LNCAP (cell line): ENCODE results near the gene TINAGL1.

ENCODE experiments used
- CTCF ChIP-seq: fragments of 450-650 bp; IDR thresholded peaks from 2 replicates; pipeline ENCODE4 v1.5.1; 2017; ENCODE audit warnings: mild to moderate bottlenecking

Gene TINAGL1, protein sequence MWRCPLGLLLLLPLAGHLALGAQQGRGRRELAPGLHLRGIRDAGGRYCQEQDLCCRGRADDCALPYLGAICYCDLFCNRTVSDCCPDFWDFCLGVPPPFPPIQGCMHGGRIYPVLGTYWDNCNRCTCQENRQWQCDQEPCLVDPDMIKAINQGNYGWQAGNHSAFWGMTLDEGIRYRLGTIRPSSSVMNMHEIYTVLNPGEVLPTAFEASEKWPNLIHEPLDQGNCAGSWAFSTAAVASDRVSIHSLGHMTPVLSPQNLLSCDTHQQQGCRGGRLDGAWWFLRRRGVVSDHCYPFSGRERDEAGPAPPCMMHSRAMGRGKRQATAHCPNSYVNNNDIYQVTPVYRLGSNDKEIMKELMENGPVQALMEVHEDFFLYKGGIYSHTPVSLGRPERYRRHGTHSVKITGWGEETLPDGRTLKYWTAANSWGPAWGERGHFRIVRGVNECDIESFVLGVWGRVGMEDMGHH

GRCh38 chr1:31576201-31576669 is at the start of gene TINAGL1:
TINAGL1 (plus strand) TSS chr1:31576515; CDS start chr1:31577149, 634 bp downstream.
- no peak for TF ChIP-seq CTCF

GRCh38 chr1:31529999-31530684 is 46.2 kb upstream of the TINAGL1 start:
- TF ChIP-seq CTCF = no peak

DNA sequence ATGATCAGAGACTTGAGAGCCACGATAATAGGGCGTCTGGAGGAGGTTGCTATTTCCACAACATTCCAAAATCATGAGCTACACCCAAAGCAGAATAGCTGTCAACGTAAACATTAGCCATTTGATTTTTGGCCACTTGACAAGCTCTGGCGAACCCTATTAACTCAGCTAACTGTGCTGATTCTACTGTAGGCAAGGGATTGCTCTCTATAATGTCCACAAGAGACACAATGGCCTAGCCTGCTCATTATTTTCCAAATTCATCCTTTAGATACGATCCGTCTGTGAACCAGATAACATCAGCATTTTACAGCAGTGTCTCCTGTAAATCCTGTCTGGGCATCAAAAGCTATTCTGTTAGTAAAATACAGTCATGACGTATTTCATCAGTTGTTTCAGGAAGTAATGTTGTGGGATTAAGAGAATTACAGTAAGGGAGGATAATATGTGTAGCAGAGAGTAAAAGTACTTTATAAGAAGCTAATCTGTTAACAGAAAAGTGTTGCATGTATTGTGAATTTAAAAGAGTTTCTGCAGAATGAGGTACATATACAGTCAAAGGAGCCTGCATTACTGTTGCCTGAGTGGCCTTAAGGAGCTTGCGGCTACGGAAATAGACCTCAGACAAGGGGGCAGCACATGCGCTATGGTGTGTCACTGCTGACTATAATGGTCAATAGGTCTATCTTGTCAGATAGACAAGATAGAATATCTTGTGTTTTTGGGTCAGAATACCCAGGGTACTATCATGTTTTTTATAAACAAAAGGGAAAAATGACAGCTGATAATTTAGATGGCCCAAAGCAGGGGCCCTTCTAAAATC is 44.9 kb upstream of the TINAGL1 start:
- TF ChIP-seq CTCF = no peak

DNA sequence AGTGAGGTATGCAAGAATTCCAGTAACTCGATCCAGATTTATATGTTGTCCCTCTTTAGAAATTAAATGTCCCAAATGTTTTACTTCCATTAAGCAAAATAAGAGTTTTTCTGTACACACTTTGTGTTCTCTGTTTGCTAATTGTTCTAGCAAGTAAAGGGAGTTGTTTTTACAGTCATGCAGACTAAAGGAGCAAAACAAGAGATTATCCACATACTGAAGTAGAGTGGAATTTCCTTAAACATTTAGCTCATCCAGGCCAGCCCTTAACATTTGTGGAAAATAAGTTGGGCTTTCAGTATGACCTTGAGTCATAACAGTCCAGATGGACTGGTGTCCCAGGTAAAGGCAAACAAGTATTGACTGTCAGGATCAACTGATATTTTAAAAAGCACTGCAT is 44.1 kb upstream of the TINAGL1 start:
- TF ChIP-seq CTCF = no peak

DNA sequence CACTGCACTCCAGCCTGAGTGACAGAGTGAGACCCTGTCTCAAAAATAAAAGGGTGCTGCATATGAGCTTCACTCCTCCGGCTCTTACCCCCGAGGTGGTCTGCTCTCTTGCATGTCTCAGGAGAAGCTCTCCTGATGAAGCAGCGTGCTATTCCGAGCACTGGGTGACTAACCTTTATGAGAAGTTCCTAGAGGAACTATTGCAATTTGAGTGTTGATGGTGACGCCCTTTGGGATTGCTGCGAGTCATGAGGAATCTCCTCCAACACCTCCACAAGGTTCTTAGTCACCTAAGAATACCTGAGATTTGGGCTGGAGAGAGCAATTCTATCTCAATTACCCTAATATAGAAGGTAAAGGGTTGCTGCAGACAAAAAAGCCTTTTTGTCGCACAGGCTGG is 40.8 kb upstream of the TINAGL1 start:
- TF ChIP-seq CTCF = no peak

DNA sequence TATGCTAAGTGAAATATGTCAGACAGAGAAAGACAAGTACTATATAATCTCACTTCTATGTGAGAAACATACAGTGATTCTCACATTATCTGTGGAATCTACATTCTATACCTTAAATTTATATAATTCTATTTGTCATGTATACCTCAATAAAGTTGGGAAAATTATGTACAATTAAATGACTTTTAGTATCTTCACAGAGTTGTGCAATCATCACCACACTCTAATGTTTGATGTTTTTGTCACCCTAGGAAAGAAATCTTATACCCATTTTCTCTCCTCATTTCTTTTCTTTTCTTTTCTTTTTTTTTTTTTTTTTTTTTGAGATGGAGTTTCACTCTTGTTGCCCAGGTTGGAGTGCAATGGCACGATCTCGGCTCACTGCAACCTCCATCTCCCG is 37.0 kb upstream of the TINAGL1 start:
- no peak for TF ChIP-seq CTCF

- TF ChIP-seq CTCF = no peak
These were observed 35.1 kb upstream of the TINAGL1 start for GRCh38 chr1:31541194-31541593.
